Brain microvascular endothelial cell (primary cell): ENCODE data around the gene TSPO2.
A peak's percentile ranks its signal among the peaks of the same experiment; 100 is the strongest.

Experiments used
- DNase-seq: peaks from one replicate; pipeline ENCODE4 v3.0.0-alpha.2; 2020
- H3K27ac ChIP-seq: fragments of 250-450 bp; sonication (Bioruptor Pico); 2 replicates; pipeline ENCODE4 v1.5.1; 2020; ENCODE audit warnings: mild to moderate bottlenecking, moderate library complexity
- H3K27me3 ChIP-seq: fragments of 250-450 bp; sonication (Bioruptor Pico); replicated peaks from 2 replicates; pipeline ENCODE4 v1.5.1; 2020; ENCODE audit warnings: mild to moderate bottlenecking
- H3K36me3 ChIP-seq: fragments of 250-450 bp; sonication (Bioruptor Pico); replicated peaks from 2 replicates; pipeline ENCODE4 v1.5.1; 2020; ENCODE audit warnings: mild to moderate bottlenecking
- H3K4me3 ChIP-seq: 2 replicates; pipeline ENCODE4 v1.5.1; 2011; ENCODE audit warnings: low read depth, mild to moderate bottlenecking, control low read depth, low read length, moderate library complexity
- in situ Hi-C: cut with HindIII; loops from 2 replicates; pipeline ENCODE4 v1.10.0; 2017; ENCODE audit warnings: low sequenced_read_pairs, low pct_ligation_motif_present
- TF ChIP-seq, protein P1 (sequence below): IDR thresholded peaks from 2 replicates; pipeline ENCODE4 v1.5.1; 2011; ENCODE audit warnings: low read depth, mild to moderate bottlenecking, moderate library complexity, low read length, control low read depth, inconsistent platforms; ENCODE audit errors: missing control alignments

Gene TSPO2

DNA sequence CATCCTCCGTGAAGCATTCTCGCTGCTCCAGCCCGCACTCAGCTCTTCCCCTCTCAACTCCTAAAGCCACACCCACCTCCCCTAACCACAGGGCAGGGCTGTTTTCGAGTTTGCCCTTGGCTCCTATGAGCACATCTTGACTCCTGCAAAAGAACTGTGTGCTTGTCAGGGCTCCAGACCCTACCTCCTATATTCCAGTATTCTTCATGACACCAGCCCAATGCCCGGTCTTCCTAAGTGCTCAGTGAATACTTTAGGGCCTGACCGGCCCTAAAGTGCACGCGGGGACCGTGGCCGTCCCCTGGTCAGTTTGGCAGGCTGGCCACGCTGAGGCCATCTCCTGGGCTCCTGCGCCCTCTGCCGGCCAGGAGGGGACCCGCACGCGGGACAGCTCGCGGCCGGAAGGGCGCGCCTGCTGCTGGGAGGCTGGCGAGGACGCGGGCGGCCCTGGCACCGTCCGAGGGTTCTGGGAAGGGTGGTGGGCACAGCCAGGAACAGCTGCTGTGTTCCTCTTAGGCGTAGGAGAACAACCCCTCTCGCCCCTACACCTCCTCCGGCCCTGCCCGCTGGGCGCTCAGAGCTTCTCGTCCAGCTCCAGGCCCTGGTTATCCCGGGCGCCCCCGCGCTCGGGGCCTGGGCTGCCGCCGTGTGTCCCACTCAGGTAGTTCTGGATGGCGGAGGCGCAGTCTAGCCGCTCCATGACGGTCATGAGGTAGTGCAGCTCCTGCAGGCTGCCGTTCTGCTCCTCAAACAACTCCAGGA, 14.3 kb upstream of the TSPO2 start:
- TF ChIP-seq, protein P1, sequence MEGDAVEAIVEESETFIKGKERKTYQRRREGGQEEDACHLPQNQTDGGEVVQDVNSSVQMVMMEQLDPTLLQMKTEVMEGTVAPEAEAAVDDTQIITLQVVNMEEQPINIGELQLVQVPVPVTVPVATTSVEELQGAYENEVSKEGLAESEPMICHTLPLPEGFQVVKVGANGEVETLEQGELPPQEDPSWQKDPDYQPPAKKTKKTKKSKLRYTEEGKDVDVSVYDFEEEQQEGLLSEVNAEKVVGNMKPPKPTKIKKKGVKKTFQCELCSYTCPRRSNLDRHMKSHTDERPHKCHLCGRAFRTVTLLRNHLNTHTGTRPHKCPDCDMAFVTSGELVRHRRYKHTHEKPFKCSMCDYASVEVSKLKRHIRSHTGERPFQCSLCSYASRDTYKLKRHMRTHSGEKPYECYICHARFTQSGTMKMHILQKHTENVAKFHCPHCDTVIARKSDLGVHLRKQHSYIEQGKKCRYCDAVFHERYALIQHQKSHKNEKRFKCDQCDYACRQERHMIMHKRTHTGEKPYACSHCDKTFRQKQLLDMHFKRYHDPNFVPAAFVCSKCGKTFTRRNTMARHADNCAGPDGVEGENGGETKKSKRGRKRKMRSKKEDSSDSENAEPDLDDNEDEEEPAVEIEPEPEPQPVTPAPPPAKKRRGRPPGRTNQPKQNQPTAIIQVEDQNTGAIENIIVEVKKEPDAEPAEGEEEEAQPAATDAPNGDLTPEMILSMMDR: peak; percentile 75
- Histone ChIP-seq H3K4me3 (peak overlapping the region; percentile 55), H3K27me3 (no peaks in the 10 kb centered on the region), H3K27ac (no peak overlapping the region), H3K36me3 (no peaks in the 10 kb centered on the region)
- in situ Hi-C loops: no loop called here
- peak; percentile 32 for DNase-seq

DNA sequence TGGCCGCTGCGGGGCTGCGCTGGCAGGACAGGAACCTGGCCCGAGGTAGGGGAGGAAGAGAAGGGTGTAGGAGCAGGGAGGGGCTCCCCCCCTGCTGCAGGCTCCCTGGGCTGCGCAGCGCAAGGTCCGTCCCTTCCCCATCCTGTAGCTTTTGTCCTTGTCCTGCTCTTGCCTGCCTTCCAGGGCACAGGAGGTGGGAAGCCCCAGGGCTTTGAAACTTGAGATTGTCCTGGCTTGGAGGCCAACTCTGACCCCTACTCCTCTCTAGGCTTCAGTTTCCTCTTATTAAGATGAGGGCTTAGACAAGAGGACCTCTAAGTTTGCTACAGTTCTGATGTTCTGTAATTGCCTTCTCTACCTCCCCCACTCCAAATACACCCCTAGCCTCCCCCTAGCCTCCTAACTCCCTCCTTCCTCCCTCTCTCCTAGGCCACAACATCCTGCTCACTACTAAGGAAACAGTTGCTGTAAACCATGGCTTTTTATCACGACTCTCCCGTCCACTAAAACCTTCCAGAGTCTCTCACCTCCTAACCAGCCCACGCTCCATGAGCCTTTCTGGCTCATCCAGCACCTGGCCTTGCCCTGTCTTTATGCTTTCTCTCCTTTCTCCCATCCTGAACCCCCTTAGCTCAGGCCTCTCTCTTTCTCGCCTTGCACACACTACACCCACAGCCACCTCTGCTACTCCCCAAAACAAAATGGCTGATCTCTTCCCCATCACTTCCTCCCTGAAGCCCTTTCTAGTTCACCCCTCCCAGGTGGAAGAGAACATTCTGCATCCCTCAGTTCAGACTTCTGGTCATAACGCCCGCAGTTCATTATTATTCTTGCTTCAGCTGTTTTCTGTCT, 13.5 kb upstream of the TSPO2 start:
- no peaks in the 10 kb centered on the region for H3K27me3 ChIP-seq
- no peaks in the 10 kb centered on the region for H3K36me3 ChIP-seq
- no peak for DNase-seq
- in situ Hi-C loops: no loop called here
- H3K4me3 ChIP-seq: peak overlapping the region; percentile 55
- H3K27ac ChIP-seq: no peak overlapping the region
- TF ChIP-seq, protein P1: no peak

DNA sequence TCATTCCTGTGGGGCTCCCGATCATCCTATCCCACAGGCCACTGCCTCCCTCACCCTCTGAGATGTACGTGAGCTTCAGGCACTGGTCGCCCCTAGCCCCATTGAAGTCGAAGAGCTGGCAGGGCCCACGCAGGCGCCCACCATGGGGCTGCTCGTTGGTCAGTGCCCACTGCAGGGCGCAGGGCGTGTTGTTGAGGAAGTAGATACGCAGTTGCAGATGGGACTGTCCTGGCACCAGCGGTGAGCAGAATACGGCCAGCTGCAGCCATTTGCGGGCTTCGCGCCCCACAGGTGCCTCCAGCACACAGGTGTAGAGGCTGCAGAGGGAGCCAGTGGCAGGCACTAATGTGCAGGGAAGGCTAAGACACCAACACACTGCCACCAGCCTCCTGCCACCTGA, 9.4 kb upstream of the TSPO2 start:
- H3K27ac ChIP-seq: no peak overlapping the region
- H3K36me3 ChIP-seq: no peaks in the 10 kb centered on the region
- TF ChIP-seq, protein P1: no peak
- in situ Hi-C loops: no loop called here
- DNase-seq: no peak
- H3K4me3 ChIP-seq: no peak overlapping the region
- no peaks in the 10 kb centered on the region for H3K27me3 ChIP-seq

DNA sequence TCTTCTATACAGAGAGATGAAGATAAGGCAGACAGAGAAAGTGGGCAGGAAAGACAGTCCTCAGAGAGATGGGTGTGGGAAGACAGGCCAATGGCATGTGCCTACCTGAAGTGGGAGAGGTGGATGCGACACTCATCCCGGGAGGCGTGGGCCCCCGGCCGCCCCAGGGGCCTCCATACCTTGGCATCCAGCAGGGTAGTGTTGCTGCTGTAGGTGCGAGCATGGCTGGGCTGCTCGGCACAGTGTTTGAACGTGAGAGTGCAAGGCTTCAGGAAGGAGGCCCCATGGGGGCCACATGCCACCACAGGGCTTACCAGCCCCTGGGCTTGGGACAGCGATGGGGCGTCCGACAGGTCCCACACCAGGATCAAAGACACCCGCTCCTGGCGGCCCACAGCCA, 8.5 kb upstream of the TSPO2 start:
- Histone ChIP-seq H3K27ac (no peak overlapping the region), H3K27me3 (no peaks in the 10 kb centered on the region), H3K4me3 (no peak overlapping the region), H3K36me3 (no peaks in the 10 kb centered on the region)
- DNase-seq: no peak
- in situ Hi-C loops: no loop called here
- TF ChIP-seq, protein P1: no peak

DNA sequence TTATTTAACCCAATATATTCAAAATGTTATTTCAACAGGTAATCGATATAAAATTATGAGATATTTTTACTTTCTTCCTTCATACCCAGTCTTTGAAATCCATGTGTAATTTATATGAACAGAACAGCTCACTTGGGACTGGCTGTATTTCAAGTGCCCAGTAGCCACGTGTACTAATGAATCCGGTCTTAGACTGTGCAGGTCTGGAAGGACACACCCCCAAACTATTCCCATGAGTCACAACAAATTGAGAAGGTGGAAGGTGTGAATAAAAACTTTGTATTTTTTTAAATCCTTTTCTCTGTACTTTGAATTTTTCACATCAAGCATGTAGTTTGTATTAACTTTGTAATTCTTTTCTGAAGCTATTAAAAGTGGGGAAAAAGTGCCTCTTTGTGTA, 6.1 kb upstream of the TSPO2 start:
- Histone ChIP-seq H3K36me3 (no peaks in the 10 kb centered on the region), H3K4me3 (no peak overlapping the region), H3K27me3 (no peaks in the 10 kb centered on the region), H3K27ac (no peak overlapping the region)
- in situ Hi-C loops: no loop called here
- no peak for DNase-seq
- TF ChIP-seq, protein P1: no peak
